Measurements from ENCODE around the gene ECHDC3. TPM values are rescaled to one million over a fixed set of nuclear protein-coding genes. Genes with fewer than 3 reads are reported as not detected.

ECHDC3 gene
- total RNA-seq, 1 experiment from 2014 or later: 13.0 TPM

DNA sequence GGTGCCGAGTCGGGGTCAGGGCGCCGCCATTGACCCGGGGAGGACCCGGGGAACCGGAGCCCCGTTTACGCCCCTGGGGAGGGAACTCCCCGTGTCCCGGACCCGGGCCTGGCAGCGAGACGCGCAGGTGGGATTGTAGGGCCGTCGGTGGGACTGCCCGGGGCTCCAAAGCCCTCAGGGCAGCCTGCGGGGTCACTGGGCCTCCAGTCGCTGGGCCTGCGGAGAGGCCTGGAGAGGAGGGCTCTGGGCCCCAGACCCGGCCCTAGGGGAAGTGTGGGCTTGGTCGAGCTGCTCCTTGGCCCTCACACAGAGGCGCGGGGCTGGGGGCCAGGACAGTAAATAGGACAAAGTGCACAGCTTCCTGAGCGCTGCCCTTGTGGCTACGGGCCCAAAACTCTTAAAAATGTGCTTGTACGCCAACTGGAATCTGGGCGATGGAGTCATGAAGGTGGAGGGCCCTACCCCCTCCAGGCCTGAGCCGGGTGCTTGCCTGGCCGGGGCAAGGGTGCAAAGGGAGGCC is 657 bp downstream of the ECHDC3 start:
- no peaks in the 10 kb centered on the region for H3K9me3 ChIP-seq (ENCODE audit: control insufficient read depth in 1 of 2, insufficient read depth in 1 of 2, low read depth in 1 of 2, low read length in 2 of 2)
- peaks cover 3 to 13% of the 10 kb centered on the region in 2 experiments; a peak in 2 of 4 replicates for H3K4me1 ChIP-seq (ENCODE audit: control insufficient read depth in 1 of 2, insufficient read depth in 2 of 2, low read length in 2 of 2)
- ATAC-seq (peak; percentile 21), DNase-seq (ENCODE audit: low read depth, low spot score) (no peak)
- intact Hi-C loops (cut with micrococcal nuclease): no loop called here
- peak overlapping the region; percentile 54 to 63 for H3K4me3 ChIP-seq (replicated peaks in 1 of 2; ENCODE audit: low read depth in 1 of 2, low read length in 2 of 2)
- H2AFZ ChIP-seq (ENCODE audit: low read depth, low read length, poor library complexity, severe bottlenecking): no peak overlapping the region
- ChIA-PET POLR2A (no interaction called here), RAD21 (ENCODE audit: low non-redundant PET in 1 of 2, low total read pairs in 2 of 2, uncharacterized antibody in 2 of 2, unreplicated experiment in 2 of 2) (no interaction called here), CTCF (no interaction called here)
- no peaks in the 10 kb centered on the region for H3K9me2 ChIP-seq (ENCODE audit: insufficient read depth)
- no peaks in the 10 kb centered on the region for H3K36me3 ChIP-seq (ENCODE audit: control insufficient read depth in 1 of 2, insufficient read depth in 2 of 2, low read length in 2 of 2)
- peak overlapping the region; percentile 67; the same call in 1 of the 2 replicates for H3K27ac ChIP-seq (ENCODE audit: low read depth, low read length)
- peak overlapping the region; percentile 78 for H3K4me2 ChIP-seq (ENCODE audit: low read length)
- TF ChIP-seq, protein P1, sequence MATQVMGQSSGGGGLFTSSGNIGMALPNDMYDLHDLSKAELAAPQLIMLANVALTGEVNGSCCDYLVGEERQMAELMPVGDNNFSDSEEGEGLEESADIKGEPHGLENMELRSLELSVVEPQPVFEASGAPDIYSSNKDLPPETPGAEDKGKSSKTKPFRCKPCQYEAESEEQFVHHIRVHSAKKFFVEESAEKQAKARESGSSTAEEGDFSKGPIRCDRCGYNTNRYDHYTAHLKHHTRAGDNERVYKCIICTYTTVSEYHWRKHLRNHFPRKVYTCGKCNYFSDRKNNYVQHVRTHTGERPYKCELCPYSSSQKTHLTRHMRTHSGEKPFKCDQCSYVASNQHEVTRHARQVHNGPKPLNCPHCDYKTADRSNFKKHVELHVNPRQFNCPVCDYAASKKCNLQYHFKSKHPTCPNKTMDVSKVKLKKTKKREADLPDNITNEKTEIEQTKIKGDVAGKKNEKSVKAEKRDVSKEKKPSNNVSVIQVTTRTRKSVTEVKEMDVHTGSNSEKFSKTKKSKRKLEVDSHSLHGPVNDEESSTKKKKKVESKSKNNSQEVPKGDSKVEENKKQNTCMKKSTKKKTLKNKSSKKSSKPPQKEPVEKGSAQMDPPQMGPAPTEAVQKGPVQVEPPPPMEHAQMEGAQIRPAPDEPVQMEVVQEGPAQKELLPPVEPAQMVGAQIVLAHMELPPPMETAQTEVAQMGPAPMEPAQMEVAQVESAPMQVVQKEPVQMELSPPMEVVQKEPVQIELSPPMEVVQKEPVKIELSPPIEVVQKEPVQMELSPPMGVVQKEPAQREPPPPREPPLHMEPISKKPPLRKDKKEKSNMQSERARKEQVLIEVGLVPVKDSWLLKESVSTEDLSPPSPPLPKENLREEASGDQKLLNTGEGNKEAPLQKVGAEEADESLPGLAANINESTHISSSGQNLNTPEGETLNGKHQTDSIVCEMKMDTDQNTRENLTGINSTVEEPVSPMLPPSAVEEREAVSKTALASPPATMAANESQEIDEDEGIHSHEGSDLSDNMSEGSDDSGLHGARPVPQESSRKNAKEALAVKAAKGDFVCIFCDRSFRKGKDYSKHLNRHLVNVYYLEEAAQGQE (IDR thresholded peaks at IDR 0.05; ENCODE audit: low read depth): no peak
- TF ChIP-seq ZFX (IDR thresholded peaks at IDR 0.05): peak; percentile 75
- H3K9ac ChIP-seq (ENCODE audit: low read length): peak overlapping the region; percentile 70
- H4K20me1 ChIP-seq (ENCODE audit: insufficient read depth): no peaks in the 10 kb centered on the region
- BruUV-seq (replicated peaks): no TSS peak
- 0 out of 2 replicates have a peak, but pooled peaks cover 2% of the 10 kb centered on the region for H3K79me2 ChIP-seq (ENCODE audit: insufficient read depth, low read length)
- H3K27me3 ChIP-seq (ENCODE audit: insufficient read depth, low read length): no peaks in the 10 kb centered on the region

DNA sequence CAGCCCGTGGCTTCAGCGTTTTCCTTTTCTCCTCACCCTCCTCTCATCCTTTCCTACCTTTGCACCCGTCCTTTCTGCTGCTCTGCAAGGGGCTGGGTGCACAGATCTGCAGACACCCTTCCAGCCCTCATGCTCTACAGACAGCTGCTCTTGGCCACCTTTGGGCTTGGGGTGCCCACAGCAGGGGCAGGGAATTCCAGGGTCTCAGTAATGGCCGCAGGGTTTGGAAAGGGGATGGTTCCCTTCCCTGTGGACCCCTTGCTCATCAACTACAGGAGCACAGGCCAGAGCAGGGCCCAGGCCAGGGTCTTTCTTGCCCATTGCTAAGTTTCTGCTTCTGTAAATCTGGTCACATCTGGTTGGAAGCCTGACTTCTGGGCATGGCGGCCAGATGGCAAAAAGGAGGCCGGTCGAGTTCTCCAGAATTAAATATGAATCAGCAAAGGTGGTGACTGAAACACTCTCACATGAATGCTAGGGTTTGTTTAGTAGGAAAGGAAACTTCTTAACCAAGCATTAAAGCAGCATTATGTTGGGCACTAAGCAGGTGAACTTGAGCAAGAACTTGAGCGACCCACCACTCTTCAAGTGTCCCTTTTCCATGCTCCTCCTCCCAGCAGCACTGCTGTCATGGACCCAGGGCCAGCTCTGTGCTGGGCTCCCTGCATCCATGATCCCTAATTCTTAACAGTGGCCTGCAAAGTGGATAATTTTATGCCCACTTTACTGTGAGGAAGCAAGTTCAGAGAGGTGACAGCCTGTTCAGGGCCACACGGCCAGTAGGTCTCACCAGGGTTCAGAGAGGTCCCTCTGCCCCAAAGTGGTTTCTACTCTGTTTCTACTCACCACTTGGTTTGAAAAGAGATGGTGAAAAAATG is 1.5 kb downstream of the ECHDC3 start:
- ChIA-PET CTCF (no interaction called here), POLR2A (no interaction called here), RAD21 (ENCODE audit: low non-redundant PET in 1 of 2, low total read pairs in 2 of 2, uncharacterized antibody in 2 of 2, unreplicated experiment in 2 of 2) (no interaction called here)
- no peak for ATAC-seq
- intact Hi-C loops (cut with micrococcal nuclease): no loop called here
- Histone ChIP-seq H3K9me3 (ENCODE audit: control insufficient read depth in 1 of 2, insufficient read depth in 1 of 2, low read depth in 1 of 2, low read length in 2 of 2) (no peaks in the 10 kb centered on the region), H3K27me3 (ENCODE audit: insufficient read depth, low read length) (no peaks in the 10 kb centered on the region), H3K4me1 (ENCODE audit: control insufficient read depth in 1 of 2, insufficient read depth in 2 of 2, low read length in 2 of 2) (peaks cover 3 to 13% of the 10 kb centered on the region in 2 experiments; a peak in 2 of 4 replicates), H3K4me3 (replicated peaks in 1 of 2; ENCODE audit: low read depth in 1 of 2, low read length in 2 of 2) (peak overlapping the region; percentile 54 to 63), H3K79me2 (ENCODE audit: insufficient read depth, low read length) (0 out of 2 replicates have a peak, but pooled peaks cover 2% of the 10 kb centered on the region), H3K9ac (ENCODE audit: low read length) (peak overlapping the region; percentile 70), H3K4me2 (ENCODE audit: low read length) (peak overlapping the region; percentile 78), H2AFZ (ENCODE audit: low read depth, low read length, poor library complexity, severe bottlenecking) (no peak overlapping the region), H3K9me2 (ENCODE audit: insufficient read depth) (no peaks in the 10 kb centered on the region), H3K36me3 (ENCODE audit: control insufficient read depth in 1 of 2, insufficient read depth in 2 of 2, low read length in 2 of 2) (no peaks in the 10 kb centered on the region), H3K27ac (ENCODE audit: low read depth, low read length) (no peak overlapping the region; the same call in 1 of the 2 replicates), H4K20me1 (ENCODE audit: insufficient read depth) (no peaks in the 10 kb centered on the region)
- DNase-seq (ENCODE audit: low read depth, low spot score): no peak
- TSS peak; percentile 41 for BruUV-seq (replicated peaks)
- TF ChIP-seq SRF (IDR thresholded peaks at IDR 0.05; ENCODE audit: low read depth): no peak
- TF ChIP-seq, protein P2, sequence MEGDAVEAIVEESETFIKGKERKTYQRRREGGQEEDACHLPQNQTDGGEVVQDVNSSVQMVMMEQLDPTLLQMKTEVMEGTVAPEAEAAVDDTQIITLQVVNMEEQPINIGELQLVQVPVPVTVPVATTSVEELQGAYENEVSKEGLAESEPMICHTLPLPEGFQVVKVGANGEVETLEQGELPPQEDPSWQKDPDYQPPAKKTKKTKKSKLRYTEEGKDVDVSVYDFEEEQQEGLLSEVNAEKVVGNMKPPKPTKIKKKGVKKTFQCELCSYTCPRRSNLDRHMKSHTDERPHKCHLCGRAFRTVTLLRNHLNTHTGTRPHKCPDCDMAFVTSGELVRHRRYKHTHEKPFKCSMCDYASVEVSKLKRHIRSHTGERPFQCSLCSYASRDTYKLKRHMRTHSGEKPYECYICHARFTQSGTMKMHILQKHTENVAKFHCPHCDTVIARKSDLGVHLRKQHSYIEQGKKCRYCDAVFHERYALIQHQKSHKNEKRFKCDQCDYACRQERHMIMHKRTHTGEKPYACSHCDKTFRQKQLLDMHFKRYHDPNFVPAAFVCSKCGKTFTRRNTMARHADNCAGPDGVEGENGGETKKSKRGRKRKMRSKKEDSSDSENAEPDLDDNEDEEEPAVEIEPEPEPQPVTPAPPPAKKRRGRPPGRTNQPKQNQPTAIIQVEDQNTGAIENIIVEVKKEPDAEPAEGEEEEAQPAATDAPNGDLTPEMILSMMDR (IDR thresholded peaks at IDR 0.05 in 2 of 3, conservative IDR thresholded peaks at IDR 0.05 in 1 of 3; ENCODE audit: borderline replicate concordance in 1 of 3, insufficient read depth in 1 of 3, low read depth in 2 of 3, low read length in 2 of 3): no peak
- TF ChIP-seq EZH2phosphoT487 (IDR thresholded peaks at IDR 0.05; ENCODE audit: borderline replicate concordance): no peak
- no peak for TF ChIP-seq SP1 (IDR thresholded peaks at IDR 0.05; ENCODE audit: low read depth)
- TF ChIP-seq, protein P3, sequence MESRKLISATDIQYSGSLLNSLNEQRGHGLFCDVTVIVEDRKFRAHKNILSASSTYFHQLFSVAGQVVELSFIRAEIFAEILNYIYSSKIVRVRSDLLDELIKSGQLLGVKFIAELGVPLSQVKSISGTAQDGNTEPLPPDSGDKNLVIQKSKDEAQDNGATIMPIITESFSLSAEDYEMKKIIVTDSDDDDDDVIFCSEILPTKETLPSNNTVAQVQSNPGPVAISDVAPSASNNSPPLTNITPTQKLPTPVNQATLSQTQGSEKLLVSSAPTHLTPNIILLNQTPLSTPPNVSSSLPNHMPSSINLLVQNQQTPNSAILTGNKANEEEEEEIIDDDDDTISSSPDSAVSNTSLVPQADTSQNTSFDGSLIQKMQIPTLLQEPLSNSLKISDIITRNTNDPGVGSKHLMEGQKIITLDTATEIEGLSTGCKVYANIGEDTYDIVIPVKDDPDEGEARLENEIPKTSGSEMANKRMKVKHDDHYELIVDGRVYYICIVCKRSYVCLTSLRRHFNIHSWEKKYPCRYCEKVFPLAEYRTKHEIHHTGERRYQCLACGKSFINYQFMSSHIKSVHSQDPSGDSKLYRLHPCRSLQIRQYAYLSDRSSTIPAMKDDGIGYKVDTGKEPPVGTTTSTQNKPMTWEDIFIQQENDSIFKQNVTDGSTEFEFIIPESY (IDR thresholded peaks at IDR 0.05; ENCODE audit: extremely low read depth, insufficient replicate concordance, low read length): no peak
- TF ChIP-seq SIN3A (IDR thresholded peaks at IDR 0.05; ENCODE audit: low read depth): no peak
- TF ChIP-seq POLR2AphosphoS5 (IDR thresholded peaks at IDR 0.05; ENCODE audit: low read depth, low read length): no peak
